Right cardiac atrium (tissue), 5 donors: ENCODE measurements around the gene AANAT. TPM values are rescaled to one million over a fixed set of nuclear protein-coding genes. Genes with fewer than 3 reads are reported as not detected.
A peak's percentile ranks its signal among the peaks of the same experiment; 100 is the strongest.

Experiments
- ATAC-seq, 2 donors: fragments of 200-7000 bp; cut with Tn5 transposase; one replicate each; pipeline versions ENCODE4 v1.8.0 to v1.9.1; 2020; ENCODE audit warnings: moderate library complexity in 2 of 2, mild to moderate bottlenecking in 1 of 2
- DNase-seq, 3 donors: peaks; one replicate each; pipeline ENCODE4 v3.0.0-alpha.2; 2020
- H3K27ac ChIP-seq: one replicate; pipeline ENCODE4 v1.5.1; 2013; ENCODE audit warnings: mild to moderate bottlenecking, low read length, control low read depth, moderate library complexity
- H3K27me3 ChIP-seq: one replicate; pipeline ENCODE4 v1.6.1; 2013; ENCODE audit not compliant: control insufficient read depth, insufficient read depth
- H3K4me1 ChIP-seq: one replicate; pipeline ENCODE4 v1.6.1; 2013; ENCODE audit warnings: low read length; ENCODE audit not compliant: control insufficient read depth, insufficient read depth
- H3K4me3 ChIP-seq: one replicate; pipeline ENCODE4 v1.5.1; 2013; ENCODE audit warnings: low read length, control low read depth
- H3K9me3 ChIP-seq: one replicate; pipeline ENCODE4 v1.6.1; 2013; ENCODE audit warnings: low read length; ENCODE audit not compliant: control insufficient read depth
- WGBS: extraction: QIAGEN DNeasy Blood & Tissue Kit; methylation state at CpG from one replicate; pipeline ENCODE4 v1.1.7; 2013; 5-methylcytosine and 5-hydroxymethylcytosine counted together
- intact Hi-C, 4 donors: fragments of 100-400 bp; cut with DNase I; formaldehyde crosslinking; loops; one replicate each; pipeline versions ENCODE4 v1.11.0 to v1.14.0; 2022 to 2023
- polyA plus RNA-seq: library from polyadenylated mRNA; stranded (reverse); fragments of 200-250 nt; gene quantifications from one replicate; pipeline ENCODE4 v1.2.3, GENCODE V29; 2013
- total RNA-seq, 4 donors: library from RNA; stranded (reverse); fragmentation: NEBNext Ultra II Directional; extraction: Animal tissue kit (Norgen Biotek cat#: 25700); gene quantifications; one replicate each; pipeline ENCODE4 v1.2.1, GENCODE V29; 2021
- donor health status: healthy with polysubstance abuse.
- donor health status: DM: no; HTN: yes; CAD: no.
- donor health status: DM: no; HTN: no; CAD: no.
- donor health status: DM: no; HTN: yes; CAD: no; lungs with severe emphysema.
- donor health status: DM: yes; HTN: yes; CAD: no.

The AANAT gene
- total and polyA plus RNA-seq, 5 donors, result not detected

GRCh38 chr17:76444518-76445311, 22.7 kb upstream of the AANAT start:
- H3K4me3 ChIP-seq, result no peak overlapping the region
- H3K4me1 ChIP-seq, result peaks cover 8% of the 10 kb centered on the region
- ATAC-seq (no peak), DNase-seq (no peak)
- WGBS, result 71% methylated on average over 9 of the region's 9 CpGs
- H3K9me3 ChIP-seq, result no peaks in the 10 kb centered on the region
- intact Hi-C loops, result loop anchor here in 1 of 4 donors (5.0 kb wide), 1 partner anchor 37 kb away; no protein-coding TSS in a partner anchor
- H3K27me3 ChIP-seq, result no peaks in the 10 kb centered on the region
- H3K27ac ChIP-seq, result peak overlapping the region; percentile 51

- DNase-seq, result no peak
Observed at GRCh38 chr17:76445697-76446448, 21.5 kb upstream of the AANAT start.

GRCh38 chr17:76446449-76447231, 20.8 kb upstream of the AANAT start:
- ATAC-seq, result peak; percentile 21 to 37
- peak overlapping the region; percentile 40 for H3K27ac ChIP-seq
- WGBS, result 55% methylated on average over 9 of the region's 9 CpGs
- no peak overlapping the region for H3K4me3 ChIP-seq
- intact Hi-C loops, result loop anchor here in 1 of 4 donors (5.0 kb wide), 1 partner anchor 39 kb away; no protein-coding TSS in a partner anchor
- no peaks in the 10 kb centered on the region for H3K27me3 ChIP-seq
- H3K9me3 ChIP-seq, result no peaks in the 10 kb centered on the region
- H3K4me1 ChIP-seq, result peaks cover 8% of the 10 kb centered on the region
- no peak for DNase-seq

More at GRCh38 chr17:76445697-76446448, 21.5 kb upstream of the AANAT start:
- peak; percentile 14 to 46 for ATAC-seq
- no peaks in the 10 kb centered on the region for H3K9me3 ChIP-seq
- peaks cover 8% of the 10 kb centered on the region for H3K4me1 ChIP-seq
- intact Hi-C loops, result loop anchor here in 1 of 4 donors (5.0 kb wide), 1 partner anchor 39 kb away; no protein-coding TSS in a partner anchor
- WGBS, result 55% methylated on average over 10 of the region's 10 CpGs
- no peak overlapping the region for H3K4me3 ChIP-seq
- no peaks in the 10 kb centered on the region for H3K27me3 ChIP-seq
- peak overlapping the region; percentile 87 for H3K27ac ChIP-seq

DNA sequence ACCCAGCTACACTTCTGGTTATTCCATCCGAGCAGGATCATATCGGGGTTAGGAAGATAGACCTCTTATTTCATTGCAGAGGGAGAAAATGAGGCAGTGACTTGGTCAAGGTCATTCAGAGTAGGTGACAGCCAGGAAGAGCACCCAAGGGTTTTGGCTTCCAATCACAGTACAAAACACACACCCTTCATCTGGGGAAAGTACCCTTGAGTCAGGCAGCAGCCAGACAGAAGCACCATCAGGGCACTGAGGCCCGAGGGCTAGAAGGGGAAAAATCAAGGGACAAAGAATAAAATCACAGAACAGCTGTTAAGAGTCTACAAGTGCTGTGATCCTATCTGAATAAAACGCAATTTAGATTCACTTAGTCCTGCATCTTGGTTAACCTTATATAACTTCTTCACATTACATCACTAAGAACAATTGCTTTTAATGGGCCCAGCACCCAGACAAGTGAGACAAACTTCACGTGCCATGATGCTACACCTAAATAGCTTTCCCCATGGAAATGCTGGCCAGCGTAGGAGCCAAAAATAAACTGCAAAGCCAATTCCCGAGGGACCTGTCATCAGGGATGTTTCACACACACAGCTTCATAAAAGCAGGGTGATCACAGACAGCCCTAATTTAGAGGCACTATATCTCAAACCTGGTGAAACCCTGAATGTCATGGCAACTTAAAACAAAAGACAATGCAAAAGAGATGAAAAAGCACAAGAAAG, 19.3 kb upstream of the AANAT start:
- intact Hi-C loops, result loop anchor here in 1 of 4 donors (5.0 kb wide), 1 partner anchor 41 kb away; no protein-coding TSS in a partner anchor
- Histone ChIP-seq H3K4me1 (peaks cover 8% of the 10 kb centered on the region), H3K27me3 (no peaks in the 10 kb centered on the region), H3K27ac (peak overlapping the region; percentile 96), H3K4me3 (no peak overlapping the region), H3K9me3 (no peaks in the 10 kb centered on the region)
- 51% methylated on average over 7 of the region's 7 CpGs for WGBS
- ATAC-seq (peak; percentile 29 to 36), DNase-seq (no peak)

DNA sequence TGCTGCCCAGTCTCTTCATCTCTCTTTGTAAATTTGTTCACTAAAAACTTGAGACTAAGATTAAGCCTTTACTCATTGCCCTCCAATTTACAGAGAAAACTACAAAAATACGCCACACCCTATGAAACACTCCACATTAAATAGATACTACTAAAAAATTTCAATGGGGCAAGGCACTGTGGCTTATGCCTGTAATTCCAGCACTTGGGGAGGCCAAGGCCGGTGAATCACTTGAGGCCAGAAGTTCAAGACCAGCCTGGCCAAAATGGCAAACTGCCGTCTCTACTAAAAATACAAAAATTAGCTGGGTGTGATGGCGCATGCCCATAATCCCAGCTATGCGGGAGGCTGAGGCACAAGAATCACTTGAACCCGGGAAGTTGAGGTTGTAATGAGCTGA, 18.3 kb upstream of the AANAT start:
- Histone ChIP-seq H3K9me3 (no peaks in the 10 kb centered on the region), H3K4me1 (peaks cover 8% of the 10 kb centered on the region), H3K27ac (no peak overlapping the region), H3K27me3 (no peaks in the 10 kb centered on the region), H3K4me3 (no peak overlapping the region)
- no peak for DNase-seq
- ATAC-seq, result no peak
- WGBS, result 86% methylated on average over 6 of the region's 6 CpGs
- intact Hi-C loops, result loop anchor here in 1 of 4 donors (5.0 kb wide), 1 partner anchor 42 kb away; no protein-coding TSS in a partner anchor

GRCh38 chr17:76451506-76451905, 15.9 kb upstream of the AANAT start:
- H3K4me1 ChIP-seq, result peaks cover 2% of the 10 kb centered on the region
- H3K27ac ChIP-seq, result no peak overlapping the region
- ATAC-seq, result no peak
- DNase-seq, result no peak
- H3K9me3 ChIP-seq, result no peaks in the 10 kb centered on the region
- peak overlapping the region; percentile 77 for H3K4me3 ChIP-seq
- 60% methylated on average over 6 of the region's 6 CpGs for WGBS
- intact Hi-C loops, result loop anchor here in 1 of 4 donors (10.0 kb wide), 1 partner anchor 47 kb away; no protein-coding TSS in a partner anchor
- no peaks in the 10 kb centered on the region for H3K27me3 ChIP-seq

DNA sequence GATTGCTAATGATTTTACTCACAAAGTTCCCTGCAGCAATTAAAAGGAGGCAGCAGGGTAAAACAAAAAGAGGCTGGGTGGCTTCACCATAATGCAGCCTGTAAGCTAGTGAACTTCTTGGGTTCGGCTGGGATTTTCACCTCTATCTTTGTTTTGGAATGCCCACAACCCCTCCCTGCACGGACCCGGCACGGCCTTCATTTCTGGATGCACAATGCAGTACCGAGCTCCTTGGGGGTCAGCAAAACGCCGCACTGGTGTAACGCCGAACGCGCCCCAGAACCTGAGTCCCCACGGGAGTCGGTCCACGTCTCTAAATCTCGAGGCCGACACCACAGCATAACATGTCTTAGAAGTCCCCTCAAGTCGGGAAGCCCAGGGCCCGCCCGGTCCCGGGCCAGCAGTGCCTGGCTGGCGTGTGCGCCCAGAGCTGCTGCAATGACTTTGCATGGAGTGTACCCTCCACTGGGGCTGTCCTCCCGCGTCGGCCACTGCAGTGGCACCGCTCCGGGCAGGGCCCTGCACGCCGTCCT, 15.2 kb upstream of the AANAT start:
- DNase-seq (peak in 2 of 3 donors; percentile 60 to 64), ATAC-seq (peak; percentile 42 to 55)
- intact Hi-C loops, result loop anchor here in 1 of 4 donors (10.0 kb wide), 1 partner anchor 47 kb away; no protein-coding TSS in a partner anchor
- peak overlapping the region; percentile 77 for H3K4me3 ChIP-seq
- H3K27ac ChIP-seq, result peak overlapping the region; percentile 1
- no peaks in the 10 kb centered on the region for H3K4me1 ChIP-seq
- H3K9me3 ChIP-seq, result no peaks in the 10 kb centered on the region
- WGBS, result under 1% methylated on average over 29 of the region's 29 CpGs
- no peaks in the 10 kb centered on the region for H3K27me3 ChIP-seq

DNA sequence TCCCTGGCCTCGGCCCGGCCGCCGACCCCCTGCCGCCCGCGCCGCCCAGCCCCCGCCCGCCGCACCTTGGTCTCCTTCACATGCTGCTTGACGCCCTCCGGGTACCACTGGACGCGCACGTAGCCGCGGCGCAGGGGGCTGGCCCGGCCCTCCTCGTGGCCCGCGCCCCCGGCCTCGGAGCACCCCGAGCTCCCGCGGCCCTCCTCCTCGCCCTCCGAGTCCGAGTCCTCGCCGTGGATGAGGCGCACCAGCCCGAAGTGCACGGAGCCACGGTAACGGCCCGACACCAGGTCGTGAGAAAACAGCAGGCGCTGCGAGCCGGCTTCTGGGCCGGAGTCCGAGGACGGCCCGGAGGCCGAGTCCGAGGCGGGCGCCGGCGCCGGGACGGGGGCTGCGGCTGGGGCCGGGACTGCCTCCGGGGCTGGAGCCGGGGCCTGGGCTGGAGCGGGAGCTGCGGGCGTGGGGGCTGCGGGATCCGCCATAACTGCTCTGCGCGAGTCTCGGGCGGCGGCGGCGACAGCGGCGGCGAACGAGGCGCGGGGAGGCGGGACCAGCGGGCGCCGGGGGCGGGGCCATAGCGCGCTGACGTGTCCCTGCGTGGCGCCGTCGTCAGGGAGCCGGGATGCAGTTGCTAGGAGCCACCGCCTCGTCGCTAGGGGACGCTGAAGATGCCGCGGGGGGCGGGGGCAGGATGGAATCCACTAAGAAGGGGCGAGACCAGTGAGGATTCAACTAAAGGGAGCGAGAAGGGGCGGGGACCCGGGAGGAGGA, 14.6 kb upstream of the AANAT start, which contains the start of gene UBE2O:
TSS of gene UBE2O (minus strand) at position 493 of the 771 bp plus-strand sequence. CDS start at position 482, 11 bp downstream.
- H3K4me1 ChIP-seq, result no peaks in the 10 kb centered on the region

DNA sequence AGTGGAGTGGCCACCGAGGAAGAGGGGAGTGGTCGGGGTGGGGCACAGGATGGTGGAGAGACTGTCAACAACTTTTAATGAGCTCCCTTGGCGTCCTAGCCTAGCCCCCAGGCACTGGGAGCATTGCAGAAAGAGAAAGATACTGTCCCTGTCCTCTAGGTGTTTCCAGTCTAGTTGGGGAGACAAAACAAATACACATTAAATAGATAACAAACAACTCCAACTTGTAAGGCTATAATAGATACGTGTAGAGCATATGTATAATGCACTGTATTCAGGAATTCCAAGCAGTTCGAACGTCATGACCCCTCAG, 14.0 kb upstream of the AANAT start:
- Histone ChIP-seq H3K4me1 (no peaks in the 10 kb centered on the region), H3K27me3 (no peaks in the 10 kb centered on the region), H3K27ac (no peak overlapping the region), H3K4me3 (no peak overlapping the region), H3K9me3 (no peaks in the 10 kb centered on the region)
- 28% methylated on average over 6 of the region's 6 CpGs for WGBS
- no peak for DNase-seq
- intact Hi-C loops, result loop anchor here in 1 of 4 donors (10.0 kb wide), 1 partner anchor 49 kb away; no protein-coding TSS in a partner anchor
- ATAC-seq, result no peak

More for the DNA sequence above, 14.6 kb upstream of the AANAT start, which contains the start of gene UBE2O:
- intact Hi-C loops, result loop anchor here in 1 of 4 donors (10.0 kb wide), 1 partner anchor 48 kb away; no protein-coding TSS in a partner anchor
- peak; percentile 95 to 96 for ATAC-seq
- peak; percentile 89 to 96 (median 95) for DNase-seq
- Histone ChIP-seq H3K27me3 (no peaks in the 10 kb centered on the region), H3K4me3 (peak within 1 kb of the TSS; percentile 77), H3K27ac (peak within 1 kb of the TSS; percentile 60), H3K9me3 (no peaks in the 10 kb centered on the region)
- under 1% methylated on average over 101 of the region's 101 CpGs for WGBS
